HL-60/S4 (cell line): Measurements from ENCODE around the gene AANAT.

ENCODE experiments used
- in situ Hi-C: fragments of 300-500 bp; cut with MboI; formaldehyde crosslinking; loops from 2 replicates; pipeline ENCODE4 v1.14.3; 2022; ENCODE audit warnings: low sequenced_read_pairs

The AANAT gene

GRCh38 chr17:76502341-76503211 is 35.2 kb downstream of the AANAT start:
- in situ Hi-C loops = loop anchor here (10.0 to 25.0 kb wide), 2 partner anchors 90 to 198 kb away; partner anchors contain the start of gene QRICH2

GRCh38 chr17:76504117-76504516 is 36.7 kb downstream of the AANAT start:
- in situ Hi-C loops = loop anchor here (10.0 to 25.0 kb wide), 2 partner anchors 92 to 199 kb away; partner anchors contain the start of gene QRICH2

GRCh38 chr17:76506408-76507345 is 39.3 kb downstream of the AANAT start:
- in situ Hi-C loops = loop anchor here (5.0 to 25.0 kb wide), 3 partner anchors 39 to 202 kb away; partner anchors contain the start of genes AANAT and QRICH2

GRCh38 chr17:76508472-76509063 is 41.2 kb downstream of the AANAT start:
- in situ Hi-C loops = loop anchor here (5.0 to 25.0 kb wide), 3 partner anchors 41 to 204 kb away; partner anchors contain the start of genes AANAT and QRICH2

GRCh38 chr17:76510831-76511244 is 43.4 kb downstream of the AANAT start:
- in situ Hi-C loops = loop anchor here (25.0 kb wide), 1 partner anchor 99 kb away; no protein-coding TSS in a partner anchor

- in situ Hi-C loops = loop anchor here (25.0 kb wide), 1 partner anchor 100 kb away; no protein-coding TSS in a partner anchor
These were observed 44.4 kb downstream of the AANAT start for GRCh38 chr17:76511668-76512365.

- in situ Hi-C loops = loop anchor here (25.0 kb wide), 1 partner anchor 100 kb away; no protein-coding TSS in a partner anchor
These were observed 45.2 kb downstream of the AANAT start for GRCh38 chr17:76512366-76513305.

GRCh38 chr17:76513306-76513692 is 45.9 kb downstream of the AANAT start:
- in situ Hi-C loops = loop anchor here (25.0 kb wide), 1 partner anchor 101 kb away; no protein-coding TSS in a partner anchor

GRCh38 chr17:76514355-76514754 is 47.0 kb downstream of the AANAT start:
- in situ Hi-C loops = loop anchor here (25.0 kb wide), 1 partner anchor 102 kb away; no protein-coding TSS in a partner anchor

- in situ Hi-C loops = loop anchor here (25.0 kb wide), 1 partner anchor 103 kb away; no protein-coding TSS in a partner anchor
These were observed 48.0 kb downstream of the AANAT start for GRCh38 chr17:76515274-76515949.

GRCh38 chr17:76517638-76518038 is 50.2 kb downstream of the AANAT start:
- in situ Hi-C loops = loop anchor here (25.0 kb wide), 1 partner anchor 105 kb away; no protein-coding TSS in a partner anchor

GRCh38 chr17:76519048-76519966 is 51.9 kb downstream of the AANAT start:
- in situ Hi-C loops = loop anchor here (25.0 kb wide), 1 partner anchor 107 kb away; no protein-coding TSS in a partner anchor
